OCI-LY3 (cell line): ENCODE results near the gene FAM53C.

Experiments used
- CTCF ChIP-seq: fragments of 200-600, 300-600 bp; sonication (generic); IDR thresholded peaks from 2 replicates; pipeline ENCODE4 v1.5.1; 2014; ENCODE audit warnings: antibody characterized with exemption, low read length, low read depth
- EZH2phosphoT487 ChIP-seq: fragments of 200-600 bp; shearing (Covaris generic); IDR thresholded peaks from 2 replicates; pipeline ENCODE4 v1.6.1; 2018; ENCODE audit warnings: antibody characterized with exemption, mixed run types, low read depth

- no peak for TF ChIP-seq CTCF
- no peak for TF ChIP-seq EZH2phosphoT487
These were observed at the start of gene FAM53C for GRCh38 chr5:138337685-138338410.
